Stimulated activated CD8-positive, alpha-beta memory T cell treated with anti-CD3 and anti-CD28 coated beads, Interleukin-7, amount 100 ng/mL, for 1 hour (primary cell): ENCODE results near the gene A2M.

Source experiments
- DNase-seq, 2 donors: peaks; one replicate each; pipeline ENCODE4 v3.0.0-alpha.2; 2020; ENCODE audit warnings: low read depth in 2 of 2

The A2M gene

GRCh38 chr12:9039397-9039977 lies 76.2 kb downstream of the A2M start:
- no peak for DNase-seq

GRCh38 chr12:9037431-9037830 lies 78.3 kb downstream of the A2M start:
- no peak for DNase-seq

GRCh38 chr12:9036227-9036626 lies 79.5 kb downstream of the A2M start:
- DNase-seq, result no peak

- no peak for DNase-seq
These were observed 81.6 kb downstream of the A2M start for GRCh38 chr12:9034095-9034494.

GRCh38 chr12:9033265-9033887 lies 82.3 kb downstream of the A2M start:
- no peak for DNase-seq

GRCh38 chr12:9032202-9032964 lies 83.3 kb downstream of the A2M start:
- DNase-seq, result no peak

- DNase-seq, result no peak
These were observed 84.9 kb downstream of the A2M start for GRCh38 chr12:9030776-9031175.

GRCh38 chr12:9027161-9028059 lies 88.3 kb downstream of the A2M start:
- no peak for DNase-seq

- DNase-seq, result no peak
These were observed 91.2 kb downstream of the A2M start for GRCh38 chr12:9024512-9024911.

- DNase-seq, result no peak
These were observed 93.1 kb downstream of the A2M start for GRCh38 chr12:9022592-9022991.
